Renal cortical epithelial cell (primary cell): ENCODE results near the gene MTHFD1L. TPM values are rescaled to one million over a fixed set of nuclear protein-coding genes. Genes with fewer than 3 reads are reported as not detected.

Experiments
- DNase-seq: peaks from one replicate; pipeline ENCODE4 v3.0.0-alpha.2; 2011; ENCODE audit warnings: low read depth
- total RNA-seq: library from RNA; depleted of rRNA; stranded (reverse); fragments of >200 nt; gene quantifications from 2 replicates; pipeline ENCODE4 v1.2.3, GENCODE V29; 2014

Gene MTHFD1L
- total RNA-seq, 1 donor from 2014 or later: 53.7 TPM

GRCh38 chr6:150898399-150899170, 33.1 kb downstream of the MTHFD1L start:
- DNase-seq: no peak

GRCh38 chr6:150899231-150899630, 33.7 kb downstream of the MTHFD1L start:
- no peak for DNase-seq

GRCh38 chr6:150900049-150900448, 34.5 kb downstream of the MTHFD1L start:
- DNase-seq: no peak

GRCh38 chr6:150902142-150902776, 36.8 kb downstream of the MTHFD1L start:
- no peak for DNase-seq

GRCh38 chr6:150905769-150906168, 40.3 kb downstream of the MTHFD1L start:
- DNase-seq: no peak

- no peak for DNase-seq
These were observed 41.3 kb downstream of the MTHFD1L start for GRCh38 chr6:150906641-150907326.

- no peak for DNase-seq
These were observed 41.9 kb downstream of the MTHFD1L start for GRCh38 chr6:150907383-150907782.

GRCh38 chr6:150908901-150909300, 43.4 kb downstream of the MTHFD1L start:
- DNase-seq: no peak

GRCh38 chr6:150910561-150910960, 45.1 kb downstream of the MTHFD1L start:
- DNase-seq: no peak

- no peak for DNase-seq
These were observed 48.9 kb downstream of the MTHFD1L start for GRCh38 chr6:150914372-150914771.

GRCh38 chr6:150915131-150915879, 49.8 kb downstream of the MTHFD1L start:
- no peak for DNase-seq

- no peak for DNase-seq
These were observed 50.4 kb downstream of the MTHFD1L start for GRCh38 chr6:150915880-150916265.

- DNase-seq: no peak
These were observed 54.4 kb downstream of the MTHFD1L start for GRCh38 chr6:150919938-150920337.

GRCh38 chr6:150922137-150922536, 56.6 kb downstream of the MTHFD1L start:
- no peak for DNase-seq

GRCh38 chr6:150924808-150925589, 59.5 kb downstream of the MTHFD1L start:
- DNase-seq: no peak

GRCh38 chr6:150925590-150925928, 60.1 kb downstream of the MTHFD1L start:
- no peak for DNase-seq

- DNase-seq: no peak
These were observed 60.5 kb downstream of the MTHFD1L start for GRCh38 chr6:150925976-150926375.

GRCh38 chr6:150928882-150929281, 63.4 kb downstream of the MTHFD1L start:
- DNase-seq: no peak

GRCh38 chr6:150929416-150929815, 63.9 kb downstream of the MTHFD1L start:
- no peak for DNase-seq

GRCh38 chr6:150930841-150931240, 65.3 kb downstream of the MTHFD1L start:
- DNase-seq: no peak

GRCh38 chr6:150931405-150931804, 65.9 kb downstream of the MTHFD1L start:
- DNase-seq: no peak
